ENCODE measurements around the gene CPE. TPM values are rescaled to one million over a fixed set of nuclear protein-coding genes. Genes with fewer than 3 reads are reported as not detected.

The CPE gene
- total RNA-seq, 1 donor from 2014 or later: 39.6 TPM

Other genes starting within 250 kb of the CPE start
- 25.0 TPM for gene KLHL2, start 171.4 kb upstream of the CPE start, total RNA-seq
- 246 TPM for gene MSMO1, start 51.3 kb upstream of the CPE start, total RNA-seq